Measurements from ENCODE around the gene DPP6. TPM values are rescaled to one million over a fixed set of nuclear protein-coding genes. Genes with fewer than 3 reads are reported as not detected.

DPP6 gene
- total RNA-seq, 4 donors from 2014 or later: 0.38 TPM; not detected in 2

- WGBS, 2 donors: 72 to 76% methylated on average over 11 of the region's 11 CpGs
- Histone ChIP-seq H3K36me3 (no peaks in the 10 kb centered on the region), H3K4me1 (no peaks in the 10 kb centered on the region), H3K27me3 (no peaks in the 10 kb centered on the region), H3K9me3 (no peaks in the 10 kb centered on the region), H3K27ac (no peak overlapping the region), H3K4me3 (no peak overlapping the region)
- no peak for DNase-seq
- intact Hi-C loops (cut with DNase I): no loop called here
- TF ChIP-seq CTCF (IDR thresholded peaks at IDR 0.05) (no peak), POLR2A (IDR thresholded peaks at IDR 0.05) (no peak)
Measured at GRCh38 chr7:154482863-154483262, 430.7 kb downstream of the DPP6 start.

- H3K27ac ChIP-seq: no peak overlapping the region
- TF ChIP-seq POLR2A (IDR thresholded peaks at IDR 0.05) (no peak), CTCF (IDR thresholded peaks at IDR 0.05) (no peak)
- DNase-seq: no peak
- no peak overlapping the region for H3K4me3 ChIP-seq
- no peaks in the 10 kb centered on the region for H3K4me1 ChIP-seq
- no peaks in the 10 kb centered on the region for H3K27me3 ChIP-seq
- H3K9me3 ChIP-seq: no peaks in the 10 kb centered on the region
- intact Hi-C loops (cut with DNase I): no loop called here
- 41 to 50% methylated on average over 7 of the region's 7 CpGs for WGBS, 2 donors
- H3K36me3 ChIP-seq: no peaks in the 10 kb centered on the region
Measured at GRCh38 chr7:154484406-154484805, 432.2 kb downstream of the DPP6 start.

GRCh38 chr7:154484943-154485342 lies 432.7 kb downstream of the DPP6 start:
- no peak for TF ChIP-seq CTCF (IDR thresholded peaks at IDR 0.05)
- no peak for TF ChIP-seq POLR2A (IDR thresholded peaks at IDR 0.05)
- no peaks in the 10 kb centered on the region for H3K4me1 ChIP-seq
- no peak overlapping the region for H3K27ac ChIP-seq
- H3K9me3 ChIP-seq: no peaks in the 10 kb centered on the region
- no peaks in the 10 kb centered on the region for H3K27me3 ChIP-seq
- WGBS, 2 donors: 40 to 43% methylated on average over 4 of the region's 4 CpGs
- intact Hi-C loops (cut with DNase I): no loop called here
- DNase-seq: no peak
- no peak overlapping the region for H3K4me3 ChIP-seq
- no peaks in the 10 kb centered on the region for H3K36me3 ChIP-seq

GRCh38 chr7:154489897-154490296 lies 437.7 kb downstream of the DPP6 start:
- no peak overlapping the region for H3K4me3 ChIP-seq
- H3K36me3 ChIP-seq: no peaks in the 10 kb centered on the region
- intact Hi-C loops (cut with DNase I): no loop called here
- TF ChIP-seq POLR2A (IDR thresholded peaks at IDR 0.05): no peak
- no peak for TF ChIP-seq CTCF (IDR thresholded peaks at IDR 0.05)
- no peak for DNase-seq
- 77 to 87% methylated on average over 4 of the region's 4 CpGs for WGBS, 2 donors
- H3K27me3 ChIP-seq: no peaks in the 10 kb centered on the region
- H3K4me1 ChIP-seq: no peaks in the 10 kb centered on the region
- H3K27ac ChIP-seq: no peak overlapping the region
- no peaks in the 10 kb centered on the region for H3K9me3 ChIP-seq

GRCh38 chr7:154493594-154493993 lies 441.4 kb downstream of the DPP6 start:
- no peak for DNase-seq
- 76 to 87% methylated on average over 5 of the region's 5 CpGs for WGBS, 2 donors

More at GRCh38 chr7:154493594-154493993, 441.4 kb downstream of the DPP6 start:
- Histone ChIP-seq H3K4me1 (no peaks in the 10 kb centered on the region), H3K27me3 (no peaks in the 10 kb centered on the region), H3K36me3 (no peaks in the 10 kb centered on the region), H3K27ac (no peak overlapping the region), H3K4me3 (no peak overlapping the region), H3K9me3 (no peaks in the 10 kb centered on the region)
- TF ChIP-seq CTCF (IDR thresholded peaks at IDR 0.05) (no peak), POLR2A (IDR thresholded peaks at IDR 0.05) (no peak)
- intact Hi-C loops (cut with DNase I): no loop called here
